ENCODE results near the gene CMIP.
A peak's percentile ranks its signal among the peaks of the same experiment; 100 is the strongest.

Gene CMIP

GRCh38 chr16:81437865-81438264 lies 6.7 kb upstream of the CMIP start:
- 80 to 83% methylated on average over 10 of the region's 10 CpGs for WGBS, 2 experiments

GRCh38 chr16:81440888-81441761 lies 3.5 kb upstream of the CMIP start:
- Histone ChIP-seq H3K27ac (ENCODE audit: insufficient read depth, low read depth, low read length, poor library complexity, severe bottlenecking) (no peak overlapping the region), H3K4me1 (ENCODE audit: control insufficient read depth, insufficient read depth, low read length) (no peaks in the 10 kb centered on the region), H3K36me3 (ENCODE audit: control insufficient read depth, insufficient read depth, low read length) (no peaks in the 10 kb centered on the region), H3K27me3 (ENCODE audit: control insufficient read depth, insufficient read depth, low read length, poor library complexity, severe bottlenecking) (peaks cover 19% of the 10 kb centered on the region), H3K4me3 (ENCODE audit: insufficient read depth, low read depth, low read length) (no peak overlapping the region), H3K9me3 (ENCODE audit: control insufficient read depth, low read length) (no peaks in the 10 kb centered on the region)
- WGBS, 2 experiments, result 87 to 88% methylated on average over 21 of the region's 21 CpGs

More at GRCh38 chr16:81437865-81438264, 6.7 kb upstream of the CMIP start:
- Histone ChIP-seq H3K27ac (ENCODE audit: insufficient read depth, low read depth, low read length, poor library complexity, severe bottlenecking) (no peak overlapping the region), H3K9me3 (ENCODE audit: control insufficient read depth, low read length) (no peaks in the 10 kb centered on the region), H3K27me3 (ENCODE audit: control insufficient read depth, insufficient read depth, low read length, poor library complexity, severe bottlenecking) (peaks cover 9% of the 10 kb centered on the region), H3K4me3 (ENCODE audit: insufficient read depth, low read depth, low read length) (no peak overlapping the region), H3K4me1 (ENCODE audit: control insufficient read depth, insufficient read depth, low read length) (peaks cover 4% of the 10 kb centered on the region), H3K36me3 (ENCODE audit: control insufficient read depth, insufficient read depth, low read length) (no peaks in the 10 kb centered on the region)

- peaks cover 19% of the 10 kb centered on the region for H3K27me3 ChIP-seq (ENCODE audit: control insufficient read depth, insufficient read depth, low read length, poor library complexity, severe bottlenecking)
- H3K4me1 ChIP-seq (ENCODE audit: control insufficient read depth, insufficient read depth, low read length), result peaks cover 5% of the 10 kb centered on the region
- no peak overlapping the region for H3K4me3 ChIP-seq (ENCODE audit: insufficient read depth, low read depth, low read length)
- no peaks in the 10 kb centered on the region for H3K9me3 ChIP-seq (ENCODE audit: control insufficient read depth, low read length)
- 93 to 96% methylated on average over 7 of the region's 7 CpGs for WGBS, 2 experiments
- H3K27ac ChIP-seq (ENCODE audit: insufficient read depth, low read depth, low read length, poor library complexity, severe bottlenecking), result no peak overlapping the region
- no peaks in the 10 kb centered on the region for H3K36me3 ChIP-seq (ENCODE audit: control insufficient read depth, insufficient read depth, low read length)
Observed at GRCh38 chr16:81442220-81442915, 2.2 kb upstream of the CMIP start.

GRCh38 chr16:81442916-81443687 lies 1.5 kb upstream of the CMIP start:
- peaks cover 19% of the 10 kb centered on the region for H3K27me3 ChIP-seq (ENCODE audit: control insufficient read depth, insufficient read depth, low read length, poor library complexity, severe bottlenecking)
- WGBS, 2 experiments, result 88 to 93% methylated on average over 8 of the region's 8 CpGs
- no peaks in the 10 kb centered on the region for H3K9me3 ChIP-seq (ENCODE audit: control insufficient read depth, low read length)
- H3K4me3 ChIP-seq (ENCODE audit: insufficient read depth, low read depth, low read length), result no peak overlapping the region
- H3K4me1 ChIP-seq (ENCODE audit: control insufficient read depth, insufficient read depth, low read length), result peaks cover 11% of the 10 kb centered on the region
- H3K36me3 ChIP-seq (ENCODE audit: control insufficient read depth, insufficient read depth, low read length), result no peaks in the 10 kb centered on the region
- no peak overlapping the region for H3K27ac ChIP-seq (ENCODE audit: insufficient read depth, low read depth, low read length, poor library complexity, severe bottlenecking)

- 19% methylated on average over 36 of the region's 36 CpGs for WGBS, 2 experiments
- Histone ChIP-seq H3K27me3 (ENCODE audit: control insufficient read depth, insufficient read depth, low read length, poor library complexity, severe bottlenecking) (peaks cover 19% of the 10 kb centered on the region), H3K4me3 (ENCODE audit: insufficient read depth, low read depth, low read length) (peak overlapping the region; percentile 53), H3K9me3 (ENCODE audit: control insufficient read depth, low read length) (no peaks in the 10 kb centered on the region), H3K27ac (ENCODE audit: insufficient read depth, low read depth, low read length, poor library complexity, severe bottlenecking) (no peak overlapping the region), H3K36me3 (ENCODE audit: control insufficient read depth, insufficient read depth, low read length) (no peaks in the 10 kb centered on the region), H3K4me1 (ENCODE audit: control insufficient read depth, insufficient read depth, low read length) (peaks cover 19% of the 10 kb centered on the region)
Observed at GRCh38 chr16:81443688-81444447, 740 bp upstream of the CMIP start.

- Histone ChIP-seq H3K36me3 (ENCODE audit: control insufficient read depth, insufficient read depth, low read length) (no peaks in the 10 kb centered on the region), H3K9me3 (ENCODE audit: control insufficient read depth, low read length) (no peaks in the 10 kb centered on the region), H3K4me3 (ENCODE audit: insufficient read depth, low read depth, low read length) (peak overlapping the region; percentile 80), H3K4me1 (ENCODE audit: control insufficient read depth, insufficient read depth, low read length) (peaks cover 26% of the 10 kb centered on the region), H3K27ac (ENCODE audit: insufficient read depth, low read depth, low read length, poor library complexity, severe bottlenecking) (peak overlapping the region; percentile 8), H3K27me3 (ENCODE audit: control insufficient read depth, insufficient read depth, low read length, poor library complexity, severe bottlenecking) (peaks cover 19% of the 10 kb centered on the region)
- WGBS, 2 experiments, result 0% methylated on average over 53 to 62 of the region's 62 CpGs
Observed at GRCh38 chr16:81445143-81445961, 744 bp downstream of the CMIP start.

GRCh38 chr16:81445966-81446906 lies 1.6 kb downstream of the CMIP start:
- peak overlapping the region; percentile 80 for H3K4me3 ChIP-seq (ENCODE audit: insufficient read depth, low read depth, low read length)
- H3K4me1 ChIP-seq (ENCODE audit: control insufficient read depth, insufficient read depth, low read length), result peaks cover 27% of the 10 kb centered on the region
- no peaks in the 10 kb centered on the region for H3K9me3 ChIP-seq (ENCODE audit: control insufficient read depth, low read length)
- H3K27me3 ChIP-seq (ENCODE audit: control insufficient read depth, insufficient read depth, low read length, poor library complexity, severe bottlenecking), result peaks cover 19% of the 10 kb centered on the region
- peak overlapping the region; percentile 8 for H3K27ac ChIP-seq (ENCODE audit: insufficient read depth, low read depth, low read length, poor library complexity, severe bottlenecking)
- no peaks in the 10 kb centered on the region for H3K36me3 ChIP-seq (ENCODE audit: control insufficient read depth, insufficient read depth, low read length)
- WGBS, 2 experiments, result 8 to 9% methylated on average over 22 to 23 of the region's 23 CpGs

GRCh38 chr16:81446907-81447268 lies 2.3 kb downstream of the CMIP start:
- Histone ChIP-seq H3K27me3 (ENCODE audit: control insufficient read depth, insufficient read depth, low read length, poor library complexity, severe bottlenecking) (peaks cover 19% of the 10 kb centered on the region), H3K4me1 (ENCODE audit: control insufficient read depth, insufficient read depth, low read length) (peaks cover 33% of the 10 kb centered on the region), H3K4me3 (ENCODE audit: insufficient read depth, low read depth, low read length) (peak overlapping the region; percentile 80), H3K27ac (ENCODE audit: insufficient read depth, low read depth, low read length, poor library complexity, severe bottlenecking) (no peak overlapping the region), H3K36me3 (ENCODE audit: control insufficient read depth, insufficient read depth, low read length) (no peaks in the 10 kb centered on the region), H3K9me3 (ENCODE audit: control insufficient read depth, low read length) (no peaks in the 10 kb centered on the region)
- 10% methylated on average over 14 of the region's 14 CpGs for WGBS, 2 experiments
